Measurements from ENCODE around the gene ZNF30. TPM values are rescaled to one million over a fixed set of nuclear protein-coding genes. Genes with fewer than 3 reads are reported as not detected.
"Not testable (repeated sequence)": the region's sequence is repeated elsewhere in the genome, so short reads cannot be mapped to it uniquely, and the experiment has no call there.

Gene ZNF30
- 2.6 TPM for total RNA-seq
- long read RNA-seq, partial matches to known transcripts, result 0 of 1 reads
- long read RNA-seq, other reads (novel, unspliced or antisense), result 0 of 1 reads

DNA sequence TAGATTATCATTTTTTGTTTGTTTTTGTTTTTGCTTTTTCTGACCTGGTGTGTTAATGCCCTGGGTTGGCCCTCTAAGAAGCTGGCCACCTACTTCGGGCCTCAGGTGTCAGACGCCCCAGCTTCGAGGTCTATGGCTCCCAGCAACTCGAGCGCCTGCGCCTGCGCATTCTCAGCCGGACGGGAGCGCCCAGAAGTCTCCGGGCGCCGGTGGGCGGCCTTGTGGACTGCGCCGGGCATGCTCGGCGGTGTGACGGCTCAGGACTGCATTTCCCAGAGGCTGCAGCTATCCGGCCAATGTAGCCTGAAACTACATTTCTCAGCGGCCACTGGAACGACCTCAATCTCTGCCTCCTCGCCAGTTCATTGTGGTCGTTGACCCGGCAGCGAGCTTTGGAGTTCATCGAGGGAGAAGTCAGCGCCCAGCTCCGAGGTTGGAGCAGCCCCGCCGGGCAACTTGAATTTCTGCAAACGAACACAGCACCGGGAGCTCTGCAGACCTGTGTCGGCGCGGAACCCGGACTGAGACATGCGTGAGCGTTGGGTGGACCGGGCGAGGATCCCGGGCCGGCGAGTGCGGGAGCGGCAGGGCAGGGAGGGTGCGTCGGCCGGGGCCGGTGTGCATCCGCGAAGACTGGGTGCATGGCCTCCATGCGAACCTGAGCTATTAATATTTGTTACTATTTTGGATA is at the start of gene ZNF30:
TSS of gene ZNF30 (plus strand) at position 219 of the 691 bp plus-strand sequence. CDS start 3,045 bp downstream, outside the sequence.
- peak; percentile 100 for ATAC-seq
- intact Hi-C loops (cut with DNase I), result loop anchor here (5.0 to 10.0 kb wide), 2 partner anchors 90 to 192 kb away; partner anchors contain the start of gene ZNF181
- DNase-seq (ENCODE audit: missing footprints), result peak; percentile 96

DNA sequence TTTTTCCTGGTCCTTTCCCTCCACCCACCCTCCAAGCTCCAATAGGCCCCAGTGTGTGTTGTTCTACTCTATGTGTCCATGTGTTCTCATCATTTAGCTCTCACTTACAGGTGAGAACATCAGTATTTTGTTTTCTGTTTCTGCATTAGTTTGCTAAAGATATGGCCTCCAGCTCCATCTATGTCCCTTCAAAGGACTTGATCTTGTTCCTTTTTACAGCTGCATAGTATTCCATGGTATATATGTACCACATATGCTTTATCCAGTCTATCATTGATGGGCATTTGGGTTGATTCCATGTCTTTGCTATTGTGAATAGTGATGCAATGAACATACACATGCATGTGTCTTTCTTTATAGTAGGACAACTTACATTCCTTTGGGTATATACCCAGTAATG is 47.1 kb upstream of the ZNF30 start:
- ATAC-seq (no peak), DNase-seq (ENCODE audit: missing footprints) (no peak)
- intact Hi-C loops (cut with DNase I), result no loop called here

DNA sequence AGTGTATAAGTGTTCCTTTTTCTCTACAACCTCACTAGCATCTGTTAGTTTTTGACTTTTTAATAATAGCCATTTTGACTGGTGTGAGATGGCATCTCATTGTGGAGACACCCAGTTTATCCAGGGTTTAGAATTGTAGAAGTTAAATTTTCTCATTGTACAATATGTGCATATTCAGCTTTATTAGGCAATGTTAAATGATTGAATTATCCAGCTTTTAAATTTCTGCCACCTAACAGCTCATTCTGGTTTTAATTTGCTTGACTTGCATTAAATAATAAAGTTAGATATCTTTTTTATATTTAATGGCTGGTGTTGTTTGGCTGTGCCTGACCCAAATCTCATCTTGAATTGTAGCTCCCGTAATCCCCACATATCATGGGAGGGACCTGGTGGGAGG is 46.7 kb upstream of the ZNF30 start:
- ATAC-seq, result no peak
- intact Hi-C loops (cut with DNase I), result no loop called here
- no peak for DNase-seq (ENCODE audit: missing footprints)

DNA sequence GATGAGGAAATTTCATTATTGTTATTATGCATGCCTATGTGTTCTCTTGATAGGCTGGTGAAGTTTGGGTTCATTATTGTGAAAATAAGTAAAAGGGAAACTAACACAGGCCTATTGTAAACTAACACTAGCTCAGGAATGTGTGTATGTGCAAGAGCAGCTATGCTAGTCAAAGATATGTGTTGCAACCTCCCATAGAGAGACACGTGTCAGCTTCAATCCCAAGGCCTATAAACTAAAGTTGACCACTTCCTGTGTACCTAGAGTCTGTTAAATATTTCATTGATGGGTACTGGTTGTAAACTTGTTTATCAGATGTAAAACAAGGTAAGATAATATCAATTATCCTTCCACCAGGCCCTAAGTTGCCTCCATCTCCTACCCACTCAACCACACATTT is 44.7 kb upstream of the ZNF30 start:
- ATAC-seq (no peak), DNase-seq (ENCODE audit: missing footprints) (no peak)
- intact Hi-C loops (cut with DNase I), result no loop called here

DNA sequence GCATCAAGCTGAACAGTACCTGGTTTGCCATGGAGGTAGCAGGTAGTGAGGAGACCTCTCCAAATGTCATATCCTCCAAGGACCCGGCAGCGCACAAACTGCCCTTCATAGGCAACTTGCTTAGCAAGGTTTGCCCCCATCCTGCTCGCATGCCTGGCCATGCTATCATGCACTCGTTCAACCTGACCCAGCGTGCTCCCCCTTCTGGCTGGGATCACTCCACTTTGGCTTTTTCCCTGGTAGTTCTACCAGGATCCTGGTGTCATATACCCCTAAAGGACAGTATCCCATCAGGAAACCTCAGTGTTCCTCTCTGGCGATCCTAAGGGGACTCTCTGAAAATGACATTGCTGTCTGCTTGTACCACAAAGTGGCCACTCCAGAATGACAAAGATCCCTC is 38.6 kb upstream of the ZNF30 start:
- DNase-seq (ENCODE audit: missing footprints) (no peak), ATAC-seq (no peak)
- intact Hi-C loops (cut with DNase I), result no loop called here

DNA sequence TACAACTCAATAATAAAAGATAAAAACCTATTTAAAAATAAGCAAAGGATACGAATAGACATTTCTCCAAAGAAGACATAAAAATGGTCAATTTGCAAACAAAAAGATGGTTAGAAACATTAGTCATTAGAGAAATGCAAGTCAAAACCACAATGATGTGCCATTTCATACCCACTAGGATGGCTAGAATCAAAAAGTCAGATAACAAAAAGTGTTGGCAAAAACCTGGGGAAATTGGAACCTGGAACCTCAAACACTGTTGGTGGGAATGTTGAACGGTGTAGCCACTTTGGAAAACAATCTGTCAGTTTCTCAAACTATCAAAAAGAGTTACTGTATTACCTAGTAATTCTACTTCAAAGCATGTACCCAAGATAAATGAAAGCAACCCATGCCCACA is 26.5 kb upstream of the ZNF30 start:
- ATAC-seq (no peak), DNase-seq (ENCODE audit: missing footprints) (no peak)
- intact Hi-C loops (cut with DNase I), result no loop called here

DNA sequence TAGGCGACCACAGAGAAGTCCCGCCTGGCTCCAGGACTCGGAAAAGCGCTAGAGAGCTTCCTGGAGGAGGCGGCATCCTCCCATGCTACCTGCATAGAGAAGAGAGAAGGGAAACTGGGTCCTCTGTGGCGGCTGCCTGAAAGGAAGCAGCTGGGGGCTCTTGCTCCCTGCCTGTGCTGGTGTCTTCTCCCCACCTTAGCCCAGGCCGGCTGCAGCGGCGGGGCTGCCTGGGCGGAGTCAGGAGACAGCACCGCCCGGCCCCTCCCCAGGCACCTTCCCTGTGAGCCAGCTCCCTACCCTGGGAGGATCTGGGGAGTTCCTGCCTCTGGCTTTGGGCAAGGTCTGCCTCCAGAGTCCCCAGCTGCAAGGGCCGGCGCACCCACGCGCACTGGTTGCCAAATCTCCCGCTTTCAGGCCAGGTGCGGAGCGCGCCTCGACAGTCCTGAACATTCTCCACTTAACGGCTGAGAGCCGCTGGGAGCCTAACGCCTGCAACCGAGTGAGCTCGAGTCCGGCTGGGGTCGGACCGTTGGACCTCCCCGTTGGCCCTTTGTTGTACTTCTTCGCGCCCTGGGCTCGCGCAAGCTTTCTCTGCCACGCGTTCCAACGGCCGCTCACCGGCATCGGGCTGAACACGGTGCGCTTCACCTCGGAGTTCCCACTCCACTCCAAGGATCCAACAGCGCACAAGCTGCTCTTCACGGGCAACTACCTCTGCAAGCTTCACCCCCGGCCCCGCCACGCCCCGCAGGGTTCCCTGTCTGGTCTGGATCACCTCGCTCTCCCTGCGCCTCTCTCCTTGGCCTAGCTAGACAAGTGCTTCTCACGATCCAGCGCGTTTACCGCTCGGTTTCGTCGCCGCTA is 21.8 kb upstream of the ZNF30 start:
- DNase-seq (ENCODE audit: missing footprints) (no peak), ATAC-seq (no peak)
- intact Hi-C loops (cut with DNase I), result no loop called here

DNA sequence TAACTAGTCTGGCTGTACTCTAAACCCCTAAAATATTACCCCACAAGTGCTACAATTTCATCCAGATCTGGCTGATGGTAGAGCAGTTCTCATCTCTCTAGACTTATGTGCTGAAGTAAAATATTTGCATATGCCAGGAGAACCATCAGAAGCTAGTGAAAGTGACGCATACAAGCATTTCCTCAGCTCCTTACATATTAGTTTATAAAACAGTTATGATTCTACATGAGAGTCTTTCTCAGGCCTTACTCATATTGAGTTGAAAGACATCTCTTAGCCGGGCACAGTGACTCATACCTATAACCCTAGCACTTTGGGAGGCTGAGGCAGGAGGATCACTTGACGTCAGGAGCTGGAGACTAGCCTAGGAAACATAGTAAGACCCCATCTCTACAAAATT is 15.9 kb upstream of the ZNF30 start:
- ATAC-seq, result no peak
- no peak for DNase-seq (ENCODE audit: missing footprints)
- intact Hi-C loops (cut with DNase I), result no loop called here

DNA sequence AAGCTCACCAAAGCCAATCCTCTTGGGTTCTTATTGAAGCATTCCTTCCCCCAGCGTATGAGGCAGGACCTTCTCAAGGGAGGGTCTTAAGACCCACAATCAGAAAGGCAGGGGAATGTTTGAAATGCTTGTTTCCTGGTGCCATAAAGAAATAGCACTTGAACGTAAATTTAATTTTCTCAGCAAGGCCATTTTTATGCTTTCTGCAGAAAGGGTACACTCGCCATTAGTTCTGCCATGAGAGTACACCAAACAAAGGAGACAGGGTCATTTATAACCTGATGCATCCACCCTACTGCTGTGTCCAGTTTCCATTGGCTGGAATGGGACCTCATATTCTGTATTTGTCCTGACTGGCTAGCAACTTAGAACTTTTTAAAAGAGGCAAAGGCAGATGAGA is 9.6 kb upstream of the ZNF30 start:
- intact Hi-C loops (cut with DNase I); DNase-seq (ENCODE audit: missing footprints); ATAC-seq: not testable (repeated sequence)

DNA sequence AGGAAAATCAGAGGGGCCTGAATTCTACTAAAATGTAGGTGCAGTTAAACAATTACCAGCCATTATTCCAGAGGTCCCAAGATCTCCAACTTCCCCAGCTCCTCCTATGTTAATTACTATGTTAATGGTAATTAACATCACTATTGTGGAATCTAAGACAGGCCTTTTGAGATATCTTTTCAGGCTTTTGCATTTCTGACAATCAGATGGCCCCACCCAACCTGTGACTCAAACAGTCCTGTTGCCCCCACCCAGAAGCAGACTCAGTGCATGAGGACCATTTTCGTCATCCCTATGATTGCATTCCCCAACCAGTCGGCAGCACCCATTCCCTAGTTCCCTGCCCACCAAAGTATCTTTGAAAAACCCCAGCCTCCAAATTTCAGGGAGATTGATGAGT is 8.5 kb upstream of the ZNF30 start:
- intact Hi-C loops (cut with DNase I), result no loop called here
- ATAC-seq (no peak), DNase-seq (ENCODE audit: missing footprints) (no peak)

DNA sequence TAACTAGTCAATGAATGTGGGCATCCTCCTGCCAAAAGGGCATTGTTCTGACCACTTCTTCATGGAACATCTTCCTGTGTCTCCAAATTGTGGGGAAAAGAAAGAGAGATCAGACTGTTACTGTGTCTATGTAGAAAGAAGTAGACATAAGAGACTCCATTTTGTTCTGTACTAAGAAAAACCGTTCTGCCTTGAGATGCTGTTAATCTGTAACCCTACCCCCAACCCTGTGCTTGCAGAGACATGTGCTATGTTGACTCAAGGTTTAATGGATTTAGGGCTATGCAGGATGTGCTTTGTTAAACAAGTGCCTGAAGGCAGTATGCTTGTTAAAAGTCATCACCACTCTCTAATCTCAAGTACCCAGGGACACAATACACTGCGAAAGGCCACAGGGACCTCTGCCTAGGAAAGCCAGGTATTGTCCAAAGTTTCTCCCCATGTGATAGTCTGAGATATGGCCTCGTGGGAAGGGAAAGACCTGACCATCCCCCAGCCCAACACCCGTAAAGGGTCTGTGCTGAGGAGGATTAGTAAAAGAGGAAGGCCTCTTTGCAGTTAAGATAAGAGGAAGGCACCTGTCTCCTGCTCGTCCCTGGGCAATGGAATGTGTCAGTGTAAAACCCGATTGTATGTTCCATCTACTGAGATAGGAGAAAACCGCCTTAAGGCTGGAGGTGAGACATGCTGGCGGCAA is 6.5 kb upstream of the ZNF30 start:
- intact Hi-C loops (cut with DNase I), result loop anchor here (10.0 kb wide), 1 partner anchor 185 kb away; the partner anchor contains the start of gene ZNF181
- not testable (repeated sequence) for DNase-seq (ENCODE audit: missing footprints); ATAC-seq

DNA sequence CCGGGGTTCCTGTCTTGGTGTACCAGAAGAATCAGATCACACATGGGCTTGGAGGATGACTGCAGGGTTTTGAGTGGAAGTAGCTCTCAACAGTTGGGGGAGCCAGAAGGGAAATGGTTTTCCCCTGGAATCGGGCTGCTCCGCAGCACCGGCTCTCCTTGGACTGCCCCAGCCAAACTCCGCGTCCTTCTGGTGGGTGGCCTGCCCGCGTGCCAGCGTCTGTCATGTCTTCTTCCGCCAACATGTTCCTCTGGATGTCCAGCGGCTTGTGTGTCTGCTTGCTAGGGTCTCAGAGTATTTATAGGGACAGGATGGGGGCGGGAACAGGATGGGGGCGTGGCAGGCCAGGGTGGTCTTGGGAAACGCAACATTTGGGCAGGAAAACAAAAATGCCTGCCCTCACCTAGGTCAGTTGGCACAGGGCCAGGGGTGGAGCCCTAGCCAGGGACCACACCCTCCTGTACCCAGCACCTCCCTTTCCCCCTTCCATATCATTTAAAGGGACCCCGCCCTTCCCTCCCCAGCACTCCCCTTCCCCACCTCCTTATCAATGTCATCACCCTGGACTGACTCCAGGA is 1.3 kb upstream of the ZNF30 start:
- no peak for ATAC-seq
- intact Hi-C loops (cut with DNase I), result loop anchor here (5.0 to 10.0 kb wide), 2 partner anchors 88 to 191 kb away; partner anchors contain the start of gene ZNF181
- DNase-seq (ENCODE audit: missing footprints), result no peak

DNA sequence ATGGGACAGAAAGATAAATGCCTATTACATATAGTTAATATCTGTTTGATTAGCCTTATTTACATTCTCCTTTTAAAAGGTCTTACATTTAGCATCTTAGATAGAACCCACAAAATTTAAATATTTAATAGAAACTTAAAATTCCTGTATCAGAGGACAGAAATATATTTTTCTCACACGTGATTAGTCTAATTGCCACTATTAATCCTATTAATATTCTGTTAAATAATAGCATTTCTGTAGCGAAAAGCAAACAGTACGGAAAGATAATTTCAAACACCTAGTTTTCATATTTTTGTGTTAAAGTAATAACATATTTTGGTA is 380 bp upstream of the ZNF30 start:
- DNase-seq (ENCODE audit: missing footprints), result no peak
- ATAC-seq, result no peak
- intact Hi-C loops (cut with DNase I), result loop anchor here (5.0 to 10.0 kb wide), 2 partner anchors 89 to 192 kb away; partner anchors contain the start of gene ZNF181

DNA sequence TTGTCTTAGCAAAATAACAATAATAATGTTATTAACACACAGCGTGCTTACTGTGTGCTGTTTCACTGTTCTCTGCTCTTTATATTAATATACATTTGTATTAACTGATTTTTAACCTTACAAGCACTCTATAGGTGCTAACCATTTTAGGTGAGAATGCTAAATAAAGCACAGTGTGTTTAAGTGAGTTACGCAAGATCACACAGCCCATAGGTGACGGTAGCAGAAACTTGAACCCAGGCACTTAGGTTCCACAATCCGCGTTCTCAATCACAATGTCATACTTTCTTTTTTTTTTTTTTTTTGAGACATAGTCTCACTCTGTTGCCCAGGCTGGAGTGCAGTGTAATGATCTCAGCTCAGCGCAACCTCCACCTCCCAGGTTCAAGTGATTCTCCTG is 5.8 kb downstream of the ZNF30 start:
- DNase-seq (ENCODE audit: missing footprints), result no peak
- no peak for ATAC-seq
- intact Hi-C loops (cut with DNase I), result no loop called here

DNA sequence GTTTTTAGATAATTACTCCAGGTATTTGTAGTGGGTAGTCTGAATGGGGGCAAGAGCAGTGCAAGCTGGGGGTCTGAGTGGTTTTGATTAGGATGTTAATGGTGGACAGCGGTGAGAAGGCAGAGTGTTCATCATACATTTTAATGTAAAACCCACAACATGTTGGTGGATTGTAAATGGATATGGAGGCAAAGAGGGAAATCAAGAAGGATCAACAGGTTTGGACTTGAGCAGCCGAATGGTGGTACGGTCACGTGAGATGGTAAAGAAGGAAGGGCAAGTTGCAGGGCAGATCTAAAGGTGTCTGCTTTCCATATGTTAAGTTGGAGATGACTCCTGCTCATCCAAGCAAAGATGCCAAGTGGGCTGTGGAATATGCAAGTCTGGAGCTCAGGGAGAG is 9.5 kb downstream of the ZNF30 start:
- ATAC-seq (no peak), DNase-seq (ENCODE audit: missing footprints) (no peak)
- intact Hi-C loops (cut with DNase I), result no loop called here

DNA sequence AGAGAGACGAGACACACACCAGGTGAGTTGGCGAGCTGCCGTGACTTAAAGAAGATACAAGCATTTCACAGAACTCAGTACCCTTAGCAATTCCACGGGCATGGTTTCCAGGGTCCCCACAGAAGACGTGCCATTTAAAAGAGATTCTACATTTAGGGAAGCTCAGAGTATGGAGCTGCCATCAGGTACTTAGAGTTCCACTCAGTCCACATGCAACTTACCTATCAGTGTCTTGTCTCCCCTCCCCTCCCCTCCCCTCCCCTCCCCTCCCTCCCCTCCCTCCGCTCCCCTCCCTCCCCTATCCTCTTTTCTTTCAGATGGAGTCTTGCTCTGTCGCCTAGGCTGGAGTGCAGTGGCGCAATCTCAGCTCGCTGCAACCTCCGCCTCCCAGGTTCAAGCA is 12.2 kb downstream of the ZNF30 start:
- intact Hi-C loops (cut with DNase I), result no loop called here
- ATAC-seq (no peak), DNase-seq (ENCODE audit: missing footprints) (no peak)

DNA sequence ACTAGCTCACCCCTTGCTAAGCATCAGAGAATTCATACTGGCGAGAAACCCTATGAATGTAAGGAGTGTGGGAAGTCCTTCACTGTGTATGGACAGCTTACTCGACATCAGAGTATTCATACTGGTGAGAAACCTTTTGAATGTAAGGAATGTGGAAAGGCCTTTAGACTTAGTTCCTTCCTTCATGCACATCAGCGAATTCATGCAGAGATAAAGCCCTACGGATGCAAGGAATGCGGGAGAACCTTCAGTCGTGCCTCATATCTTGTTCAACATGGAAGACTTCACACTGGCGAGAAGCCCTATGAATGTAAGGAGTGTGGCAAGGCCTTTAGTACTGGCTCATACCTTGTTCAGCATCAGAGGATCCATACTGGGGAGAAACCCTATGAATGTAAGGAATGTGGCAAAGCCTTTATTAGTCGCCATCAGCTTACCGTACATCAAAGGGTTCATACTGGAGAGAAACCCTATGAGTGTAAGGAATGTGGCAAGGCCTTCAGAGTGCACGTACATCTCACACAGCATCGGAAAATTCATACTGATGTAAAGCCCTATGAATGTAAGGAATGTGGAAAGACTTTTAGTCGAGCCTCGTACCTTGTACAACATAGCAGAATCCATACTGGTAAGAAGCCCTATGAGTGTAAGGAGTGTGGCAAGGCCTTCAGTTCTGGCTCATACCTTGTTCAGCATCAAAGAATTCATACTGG is 17.3 kb downstream of the ZNF30 start:
- ATAC-seq (no peak), DNase-seq (ENCODE audit: missing footprints) (no peak)
- intact Hi-C loops (cut with DNase I), result no loop called here

DNA sequence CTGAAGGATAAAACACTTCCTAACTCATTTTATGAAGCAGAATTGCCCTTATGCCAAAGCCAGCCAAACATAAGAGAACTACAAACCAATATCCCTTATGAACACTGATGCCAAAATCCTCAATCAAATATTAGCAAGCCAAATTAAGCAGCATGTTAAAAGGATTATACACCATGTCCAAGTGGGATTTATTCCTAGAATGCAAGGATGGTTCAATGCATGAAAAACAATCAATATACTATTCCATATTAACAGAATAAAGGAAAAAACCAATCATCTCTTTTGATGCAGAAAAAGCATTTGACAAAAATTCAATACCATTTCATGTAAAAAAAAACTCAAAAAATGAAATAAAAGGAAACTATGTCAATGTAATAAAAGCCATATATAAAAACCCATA is 26.4 kb downstream of the ZNF30 start:
- ATAC-seq, result no peak
- intact Hi-C loops (cut with DNase I), result no loop called here
- DNase-seq (ENCODE audit: missing footprints), result no peak
